ENCODE measurements around the gene SPTBN4.

The SPTBN4 gene

DNA sequence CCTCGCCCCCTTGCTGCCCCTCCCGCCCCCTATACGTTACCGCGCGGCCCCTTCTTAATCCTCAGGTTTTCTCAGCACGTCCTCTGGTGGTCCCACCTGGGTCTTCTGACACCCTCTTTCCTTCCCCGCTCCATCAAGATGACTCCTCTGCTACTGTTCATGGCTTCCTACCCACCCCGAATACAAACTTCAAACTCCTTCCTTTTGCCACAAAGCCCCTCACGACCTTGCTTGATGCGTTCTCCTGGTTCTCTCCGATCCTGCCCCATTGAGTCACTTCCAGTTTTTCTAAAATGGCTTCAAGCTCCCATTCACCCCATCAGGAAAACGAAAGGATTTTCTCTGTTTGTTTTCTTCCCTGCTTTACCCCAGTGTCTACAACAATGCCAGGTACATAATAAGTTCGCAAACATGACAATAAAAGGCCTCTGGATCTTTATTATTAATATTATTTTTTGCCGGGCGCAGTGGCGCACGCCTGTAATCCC is 21.9 kb upstream of the SPTBN4 start:
- TF ChIP-seq, protein P1, sequence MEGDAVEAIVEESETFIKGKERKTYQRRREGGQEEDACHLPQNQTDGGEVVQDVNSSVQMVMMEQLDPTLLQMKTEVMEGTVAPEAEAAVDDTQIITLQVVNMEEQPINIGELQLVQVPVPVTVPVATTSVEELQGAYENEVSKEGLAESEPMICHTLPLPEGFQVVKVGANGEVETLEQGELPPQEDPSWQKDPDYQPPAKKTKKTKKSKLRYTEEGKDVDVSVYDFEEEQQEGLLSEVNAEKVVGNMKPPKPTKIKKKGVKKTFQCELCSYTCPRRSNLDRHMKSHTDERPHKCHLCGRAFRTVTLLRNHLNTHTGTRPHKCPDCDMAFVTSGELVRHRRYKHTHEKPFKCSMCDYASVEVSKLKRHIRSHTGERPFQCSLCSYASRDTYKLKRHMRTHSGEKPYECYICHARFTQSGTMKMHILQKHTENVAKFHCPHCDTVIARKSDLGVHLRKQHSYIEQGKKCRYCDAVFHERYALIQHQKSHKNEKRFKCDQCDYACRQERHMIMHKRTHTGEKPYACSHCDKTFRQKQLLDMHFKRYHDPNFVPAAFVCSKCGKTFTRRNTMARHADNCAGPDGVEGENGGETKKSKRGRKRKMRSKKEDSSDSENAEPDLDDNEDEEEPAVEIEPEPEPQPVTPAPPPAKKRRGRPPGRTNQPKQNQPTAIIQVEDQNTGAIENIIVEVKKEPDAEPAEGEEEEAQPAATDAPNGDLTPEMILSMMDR (IDR thresholded peaks at IDR 0.05), result no peak

DNA sequence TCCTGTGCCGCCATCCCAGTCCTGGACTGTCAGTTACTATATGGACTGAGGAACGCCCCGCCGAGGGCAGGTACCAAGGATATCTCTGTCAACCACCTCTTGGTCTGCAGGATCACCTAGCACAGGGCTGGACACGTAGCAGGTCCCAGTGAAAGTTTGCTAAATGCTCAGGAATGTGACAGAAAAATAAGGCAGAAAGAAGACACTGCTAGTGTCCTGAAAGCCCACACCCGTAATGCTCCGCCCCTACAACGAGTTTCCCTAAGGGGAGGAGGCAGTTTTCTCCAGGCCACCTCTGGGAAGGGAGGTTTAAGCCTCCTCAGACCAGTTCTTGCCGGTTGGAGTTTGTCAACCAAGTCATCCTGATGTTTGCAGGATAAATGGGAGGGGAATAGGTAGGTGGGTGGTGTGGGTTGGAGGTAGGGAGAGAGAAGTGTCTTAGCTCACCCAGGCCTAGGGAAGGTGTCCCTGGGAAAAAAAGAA is 21.0 kb upstream of the SPTBN4 start:
- TF ChIP-seq, protein P1 (IDR thresholded peaks at IDR 0.05), result no peak

DNA sequence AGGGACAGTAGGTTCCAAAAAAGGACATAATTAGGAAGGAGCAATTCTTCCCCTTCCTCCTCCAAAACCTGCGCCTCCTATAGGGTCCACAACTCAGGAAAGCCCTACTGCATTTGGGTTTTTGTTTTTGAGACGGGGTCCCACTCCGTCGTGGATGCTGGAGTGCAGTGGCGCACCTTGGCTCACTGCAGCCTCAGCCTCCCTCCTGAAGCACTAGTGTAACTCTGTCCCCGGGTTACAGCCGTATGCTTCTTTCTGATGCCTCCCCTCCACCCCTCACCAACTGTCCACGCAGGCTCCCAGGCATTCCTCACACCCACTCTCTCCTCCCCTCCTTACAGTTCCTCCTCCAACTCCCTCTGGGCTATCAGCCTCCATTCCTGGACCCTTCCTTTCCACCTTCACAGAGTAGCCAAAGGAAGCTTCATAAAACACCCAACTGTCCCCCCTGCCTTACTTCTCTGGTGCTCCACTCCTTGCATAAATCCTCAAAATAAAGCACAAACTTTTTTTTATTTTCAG is 20.5 kb upstream of the SPTBN4 start:
- TF ChIP-seq, protein P1 (IDR thresholded peaks at IDR 0.05), result no peak

DNA sequence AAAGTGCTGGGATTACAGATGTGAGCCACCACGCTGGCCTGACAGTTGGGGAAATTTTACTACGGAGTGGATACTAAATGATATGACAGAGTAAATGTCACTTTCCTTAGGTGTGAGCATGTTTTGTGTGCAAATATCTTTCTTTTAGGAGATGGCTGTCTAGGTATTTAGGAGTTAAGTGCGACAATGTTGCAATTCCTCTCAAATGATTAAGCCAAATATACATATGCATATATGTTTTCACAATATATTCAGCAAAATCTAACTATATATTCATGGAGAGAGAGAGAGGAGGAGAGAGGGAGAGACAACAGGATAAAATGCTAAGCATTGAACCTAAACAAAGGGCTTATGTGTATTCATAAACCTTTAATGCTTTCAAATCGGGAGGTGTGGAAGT is 17.3 kb upstream of the SPTBN4 start:
- TF ChIP-seq, protein P1 (IDR thresholded peaks at IDR 0.05), result no peak

DNA sequence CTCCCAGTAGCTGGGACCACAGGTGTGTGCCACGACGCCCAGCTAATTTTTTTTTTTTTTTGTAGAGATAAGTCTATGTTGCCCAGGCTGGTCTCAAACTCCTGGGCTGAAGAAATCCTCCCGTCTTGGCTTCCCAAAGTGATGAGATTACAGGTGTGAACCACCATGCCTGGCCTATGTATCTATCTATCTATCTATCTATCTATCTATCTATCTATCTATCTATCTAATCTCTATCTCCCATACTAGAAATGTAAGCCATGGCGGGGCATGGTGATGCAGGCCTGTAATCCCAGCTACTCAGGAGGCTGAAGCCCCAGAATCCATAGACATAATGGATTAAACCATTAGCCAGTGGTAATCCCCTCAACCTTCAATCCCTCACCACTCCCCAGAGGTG is 16.1 kb upstream of the SPTBN4 start:
- TF ChIP-seq, protein P1 (IDR thresholded peaks at IDR 0.05), result no peak

DNA sequence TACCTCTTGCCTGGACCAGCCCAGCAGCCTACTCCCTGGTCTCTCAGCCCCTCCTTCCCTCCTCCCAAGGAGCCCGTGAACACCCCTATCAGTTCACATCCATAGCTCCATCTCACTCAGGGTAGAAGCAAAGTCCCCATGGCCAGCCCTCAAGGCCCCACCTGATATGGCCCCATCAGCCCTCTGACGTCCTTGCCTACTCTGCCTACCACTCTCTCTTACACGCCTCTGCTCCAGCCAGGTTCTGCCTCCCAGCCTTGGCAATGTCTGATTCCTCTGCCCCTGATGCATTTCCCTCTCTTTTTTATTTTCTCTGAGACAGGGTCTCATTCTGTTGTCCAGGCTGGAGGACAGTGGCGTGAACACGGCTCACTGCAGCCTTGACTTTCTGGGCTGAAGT is 14.8 kb upstream of the SPTBN4 start:
- TF ChIP-seq, protein P1 (IDR thresholded peaks at IDR 0.05), result no peak

DNA sequence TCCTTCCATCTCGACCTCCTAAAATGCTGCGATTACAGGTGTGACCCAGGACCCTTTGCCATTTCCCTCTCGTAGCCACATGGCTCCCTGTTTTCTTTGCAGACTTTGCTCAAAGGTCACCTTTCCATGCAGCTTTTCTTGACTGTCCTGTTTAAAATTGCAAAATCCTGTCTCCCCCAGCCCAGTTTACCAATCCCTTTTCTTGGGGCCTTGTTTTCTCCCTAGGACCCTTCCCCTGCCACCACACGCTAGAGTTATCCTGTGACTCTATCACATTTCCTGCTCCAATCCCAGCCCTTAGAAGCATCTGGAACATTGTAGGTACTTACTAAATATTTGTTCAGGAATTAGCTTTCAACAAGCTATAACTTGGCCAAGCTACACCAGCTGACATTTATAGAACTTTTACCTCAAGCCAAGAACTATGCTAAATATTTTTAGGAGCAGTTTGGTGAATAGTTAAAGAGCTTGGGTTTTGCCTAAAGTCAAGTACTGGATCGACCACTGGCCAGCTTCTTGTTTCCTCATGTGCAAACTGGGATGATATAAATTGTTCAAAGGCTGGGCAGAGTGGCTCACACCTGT is 13.6 kb upstream of the SPTBN4 start:
- TF ChIP-seq, protein P1 (IDR thresholded peaks at IDR 0.05), result no peak

All from LNCAP (cell line).